ENCODE data around the gene LAMA3.

Gene LAMA3

GRCh38 chr18:23964282-23965238 lies 275.3 kb downstream of the LAMA3 start:
- CTCF ChIA-PET = interaction anchor here (0.6 to 0.7 kb wide), 3 partner anchors 46 to 1169 kb away, joined by 3 read pairs; no protein-coding TSS in a partner anchor

GRCh38 chr18:23966909-23967308 lies 277.7 kb downstream of the LAMA3 start:
- no peak overlapping the region for H3K27ac ChIP-seq (ENCODE audit: extremely low read depth, low read depth, low read length)
- CTCF ChIA-PET = interaction anchor here (0.6 kb wide), 3 partner anchors 20 to 505 kb away, joined by 3 to 6 read pairs (median 3); no protein-coding TSS in a partner anchor
- TF ChIP-seq ZNF175 (tag by site-specific recombination; IDR thresholded peaks at IDR 0.05) (no peak), ZNF830 (tag by site-specific recombination; IDR thresholded peaks at IDR 0.05; ENCODE audit: low read depth) (no peak), ZNF274 (IDR thresholded peaks at IDR 0.05; ENCODE audit: low read length) (no peak), ZNF274 (tag by site-specific recombination; IDR thresholded peaks at IDR 0.05; ENCODE audit: borderline replicate concordance) (no peak), ZNF169 (tag by site-specific recombination; IDR thresholded peaks at IDR 0.05) (no peak), ZNF549 (tag by site-specific recombination; IDR thresholded peaks at IDR 0.05) (no peak), REPIN1 (tag by site-specific recombination; IDR thresholded peaks at IDR 0.05; ENCODE audit: low read depth) (no peak), YY1 (tag by site-specific recombination; IDR thresholded peaks at IDR 0.05) (no peak), ZFP37 (tag by site-specific recombination; IDR thresholded peaks at IDR 0.05) (no peak), ZSCAN4 (tag by site-specific recombination; IDR thresholded peaks at IDR 0.05) (no peak), ZNF768 (tag by site-specific recombination; IDR thresholded peaks at IDR 0.05) (no peak), ZNF629 (tag by site-specific recombination; IDR thresholded peaks at IDR 0.05) (no peak), ZNF701 (tag by site-specific recombination; IDR thresholded peaks at IDR 0.05) (no peak), ZNF121 (tag by site-specific recombination; IDR thresholded peaks at IDR 0.05) (no peak), ZNF624 (tag by site-specific recombination; IDR thresholded peaks at IDR 0.05) (no peak), TRIM28 (IDR thresholded peaks at IDR 0.05; ENCODE audit: borderline replicate concordance, low read length) (no peak), SP7 (tag by site-specific recombination; IDR thresholded peaks at IDR 0.05) (no peak), ZNF645 (tag by site-specific recombination; IDR thresholded peaks at IDR 0.05) (no peak)

More at GRCh38 chr18:23964282-23965238, 275.3 kb downstream of the LAMA3 start:
- no peaks in the 10 kb centered on the region for H3K36me3 ChIP-seq (ENCODE audit: control insufficient read depth in 2 of 2, insufficient read depth in 1 of 2, low read length in 2 of 2)
- H3K4me1 ChIP-seq (ENCODE audit: control insufficient read depth, insufficient read depth, low read length) = no peaks in the 10 kb centered on the region
- POLR2A ChIA-PET = no interaction called here
- H3K27ac ChIP-seq (ENCODE audit: extremely low read depth, low read depth, low read length) = no peak overlapping the region
- TF ChIP-seq YY2 (tag by site-specific recombination; IDR thresholded peaks at IDR 0.05) = peak; percentile 83
- TF ChIP-seq HIC1 (tag by site-specific recombination; IDR thresholded peaks at IDR 0.05) = no peak
- peak; percentile 90 for TF ChIP-seq ZBTB11 (tag by site-specific recombination; conservative IDR thresholded peaks at IDR 0.05; ENCODE audit: low read depth)
- no peak overlapping the region for H3K4me3 ChIP-seq (ENCODE audit: low read depth, low read length)
- no peaks in the 10 kb centered on the region for H3K9me3 ChIP-seq (ENCODE audit: control insufficient read depth, insufficient read depth, low read depth, low read length)

More at GRCh38 chr18:23966909-23967308, 277.7 kb downstream of the LAMA3 start:
- no peaks in the 10 kb centered on the region for H3K4me1 ChIP-seq (ENCODE audit: control insufficient read depth, insufficient read depth, low read length)
- H3K36me3 ChIP-seq (ENCODE audit: control insufficient read depth in 2 of 2, insufficient read depth in 1 of 2, low read length in 2 of 2) = no peaks in the 10 kb centered on the region
- POLR2A ChIA-PET = no interaction called here
- H3K4me3 ChIP-seq (ENCODE audit: low read depth, low read length) = no peak overlapping the region
- H3K9me3 ChIP-seq (ENCODE audit: control insufficient read depth, insufficient read depth, low read depth, low read length) = no peaks in the 10 kb centered on the region
